Stimulated activated CD4-positive, alpha-beta T cell treated with anti-CD3 and anti-CD28 coated beads, Interleukin-12 subunit alpha, Interleukin-12 subunit beta, amount 100 ng/mL, for 48 hours (primary cell): ENCODE data around the gene LBR.

Source experiments
- DNase-seq, 3 donors: peaks; one replicate each; pipeline ENCODE4 v3.0.0-alpha.2; 2020; ENCODE audit warnings: low read depth in 2 of 3, low spot score in 1 of 3

Gene LBR

DNA sequence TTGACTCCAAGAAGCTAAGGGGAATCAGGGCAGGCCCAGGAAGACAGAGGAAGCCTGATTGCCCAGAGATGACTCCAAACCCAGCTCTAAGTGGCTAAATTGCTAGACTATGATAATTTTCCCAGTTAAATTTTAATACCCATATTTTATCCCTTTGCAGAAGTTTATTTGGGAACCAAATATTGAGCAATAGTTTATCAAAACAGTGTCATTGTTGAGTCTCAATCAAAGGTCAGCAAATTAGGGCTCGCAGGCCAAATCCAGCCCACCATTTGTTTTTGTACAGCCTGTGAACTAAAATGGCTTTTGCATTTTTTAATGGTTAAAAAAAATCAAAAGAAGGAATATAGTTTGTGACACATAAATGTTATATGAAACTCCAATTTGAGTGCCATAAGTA is 47.1 kb downstream of the LBR start:
- DNase-seq: no peak

DNA sequence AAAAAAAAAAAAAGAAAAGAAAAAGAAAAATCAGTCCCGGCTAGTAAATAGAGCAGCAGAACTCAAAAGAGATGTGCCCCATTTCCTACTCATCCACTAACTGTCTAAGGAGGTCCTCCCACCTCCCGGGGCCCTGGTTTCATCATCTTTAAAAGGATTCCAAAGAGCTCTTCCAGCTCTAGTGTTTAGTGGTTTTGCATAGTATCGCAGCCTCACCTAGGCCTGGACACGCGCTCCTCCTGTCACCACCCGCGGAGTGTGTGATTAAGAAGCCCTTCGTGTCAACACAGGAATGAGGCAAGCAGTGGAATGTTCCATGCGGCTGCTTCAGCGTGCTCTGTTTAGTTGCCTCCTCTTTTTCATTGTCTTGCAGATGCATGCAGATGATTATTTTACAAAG is 49.0 kb downstream of the LBR start:
- no peak for DNase-seq

- DNase-seq: no peak
Observed at GRCh38 chr1:225374996-225375395, 52.8 kb downstream of the LBR start.

DNA sequence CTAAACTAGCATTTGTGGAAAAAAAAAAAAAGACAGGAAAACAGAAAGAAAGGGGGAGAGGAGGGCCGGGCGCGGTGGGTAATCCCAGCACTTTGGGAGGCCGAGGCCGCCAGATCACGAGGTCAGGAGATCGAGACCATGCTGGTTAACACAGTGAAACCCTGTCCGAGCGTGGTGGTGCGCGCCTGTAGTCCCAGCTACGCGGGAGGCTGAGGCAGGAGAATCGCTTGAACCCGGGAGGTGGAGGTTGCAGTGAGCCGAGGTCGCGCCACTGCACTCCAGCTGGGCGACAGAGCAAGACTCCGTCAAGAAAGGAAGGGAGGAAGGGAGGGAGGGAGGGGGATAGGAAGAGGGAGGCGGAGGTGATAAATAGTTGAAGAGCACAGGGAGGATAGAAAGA is 54.7 kb downstream of the LBR start:
- DNase-seq: no peak

- DNase-seq: no peak
Observed at GRCh38 chr1:225371366-225372010, 56.4 kb downstream of the LBR start.

GRCh38 chr1:225368036-225368552 is 59.7 kb downstream of the LBR start:
- no peak for DNase-seq

DNA sequence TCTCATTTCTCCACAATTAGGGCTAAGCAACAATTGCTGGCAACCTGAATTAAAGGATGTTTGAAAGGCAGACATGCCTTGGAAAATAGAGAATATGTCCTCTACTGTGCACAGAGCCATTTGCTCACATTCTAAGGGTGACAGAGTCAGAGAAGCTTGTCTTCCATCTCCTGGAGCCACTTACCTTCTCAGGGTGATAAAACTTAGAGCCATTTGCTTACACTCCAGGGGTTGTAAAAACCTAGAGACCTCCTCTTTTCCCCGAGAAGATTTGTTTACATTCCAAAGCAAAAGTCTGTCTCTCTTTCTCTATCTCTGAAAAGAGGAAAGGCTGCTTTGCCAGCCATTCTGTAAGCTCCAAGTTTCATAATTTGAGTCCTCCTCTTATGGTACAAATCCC is 61.3 kb downstream of the LBR start:
- no peak for DNase-seq

GRCh38 chr1:225366018-225366417 is 61.8 kb downstream of the LBR start:
- DNase-seq: no peak

GRCh38 chr1:225364439-225364838 is 63.4 kb downstream of the LBR start:
- no peak for DNase-seq

DNA sequence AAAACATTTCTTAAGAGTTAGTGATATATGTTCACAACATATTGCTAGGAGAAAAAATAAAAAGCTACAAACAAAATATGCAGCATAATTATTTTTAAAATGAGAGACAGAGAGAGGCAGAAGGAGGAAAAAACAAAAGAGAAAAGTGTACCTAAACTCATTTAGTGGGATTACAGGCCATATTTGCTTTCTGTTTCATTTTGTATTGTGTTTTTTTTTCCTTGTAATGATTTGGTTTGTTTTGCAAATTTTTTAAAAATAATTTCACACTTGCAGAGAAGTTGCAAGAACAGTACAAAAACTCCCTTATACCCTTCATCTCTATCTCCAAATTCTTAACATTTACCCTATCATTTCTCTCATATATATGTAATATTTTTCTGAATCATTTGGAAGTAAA is 65.0 kb downstream of the LBR start:
- no peak for DNase-seq

GRCh38 chr1:225361176-225361575 is 66.7 kb downstream of the LBR start:
- no peak for DNase-seq

GRCh38 chr1:225360119-225360518 is 67.7 kb downstream of the LBR start:
- DNase-seq: no peak

DNA sequence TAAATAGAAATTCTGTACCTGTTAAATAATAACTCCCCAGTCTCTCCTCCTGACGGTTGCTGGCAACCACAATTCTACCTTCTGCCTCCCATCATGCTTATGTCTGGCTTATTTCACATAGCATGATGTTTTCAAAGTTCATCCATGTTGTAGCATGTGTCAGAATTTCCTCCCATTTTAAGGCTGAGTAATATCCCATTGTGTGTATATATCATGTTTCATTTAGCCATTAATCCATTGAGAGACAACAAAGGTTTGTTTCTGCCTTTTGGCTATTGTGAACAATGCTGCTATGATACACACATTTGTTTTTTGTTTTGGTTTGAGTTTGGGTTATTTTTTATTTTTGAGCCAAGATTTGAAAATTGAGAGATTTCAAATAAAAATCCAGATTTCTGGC is 72.0 kb downstream of the LBR start:
- no peak for DNase-seq

DNA sequence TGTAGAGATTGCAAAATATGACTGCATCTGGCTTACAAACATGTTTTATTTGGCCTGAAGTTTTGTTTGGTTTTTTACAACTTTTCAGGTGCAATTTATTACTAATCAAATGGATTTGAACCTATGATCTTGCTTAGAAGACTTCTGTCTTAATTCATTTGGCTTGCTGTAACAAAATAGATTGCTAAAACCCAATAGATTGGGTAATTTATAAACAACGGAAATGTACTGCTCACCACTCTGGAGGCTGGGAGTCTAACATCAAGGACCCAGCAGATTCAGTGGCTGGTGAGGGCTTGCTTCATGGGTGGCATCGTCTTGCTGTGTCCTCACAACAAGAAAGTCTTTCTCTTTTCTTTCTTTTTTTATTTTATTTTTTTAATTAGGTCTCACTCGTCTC is 72.9 kb downstream of the LBR start:
- no peak for DNase-seq
